GM12878 (cell line): Measurements from ENCODE around the gene SPSB3. TPM values are rescaled to one million over a fixed set of nuclear protein-coding genes. Genes with fewer than 3 reads are reported as not detected.

Experiments used
- CHD4 ChIP-seq: fragments of 200-600 bp; sonication (generic); IDR thresholded peaks from 2 replicates; pipeline ENCODE4 v1.6.1; 2016; ENCODE audit warnings: mild to moderate bottlenecking
- DPF2 ChIP-seq: fragments of 450-650 bp; IDR thresholded peaks from 2 replicates; pipeline ENCODE4 v1.6.1; 2017; ENCODE audit warnings: mild to moderate bottlenecking
- FOS ChIP-seq: IDR thresholded peaks from 3 replicates; pipeline ENCODE4 v1.6.1; 2011; ENCODE audit warnings: borderline replicate concordance; ENCODE audit not compliant: insufficient read length; ENCODE audit errors: extremely low read depth
- GABPA ChIP-seq: IDR thresholded peaks from 2 replicates; pipeline ENCODE4 v1.6.1; 2014; ENCODE audit warnings: antibody characterized with exemption, low read depth, mild to moderate bottlenecking, inconsistent platforms
- MTA2 ChIP-seq: fragments of 450-650 bp; IDR thresholded peaks from 2 replicates; pipeline ENCODE4 v1.6.1; 2016; ENCODE audit warnings: low read depth, mild to moderate bottlenecking, moderate library complexity
- MYB ChIP-seq: fragments of 150-350 bp; IDR thresholded peaks from 2 replicates; pipeline ENCODE4 v1.6.1; 2014; ENCODE audit warnings: mild to moderate bottlenecking, low read depth, low read length, borderline replicate concordance
- NFXL1 ChIP-seq: fragments of 450-650 bp; IDR thresholded peaks from 2 replicates; pipeline ENCODE4 v1.6.1; 2017; ENCODE audit warnings: antibody characterized with exemption, mild to moderate bottlenecking, borderline replicate concordance
- POLR2A ChIP-seq: IDR thresholded peaks from 2 replicates; pipeline ENCODE4 v1.6.1; 2011; ENCODE audit warnings: low read depth, mild to moderate bottlenecking, low read length
- SRF ChIP-seq, 2 experiments: IDR thresholded peaks; 2 replicates each; pipeline ENCODE4 v1.6.1; 2011; ENCODE audit warnings: low read depth in 2 of 2, low read length in 2 of 2, mild to moderate bottlenecking in 1 of 2, moderate library complexity in 1 of 2
- TCF3 ChIP-seq: IDR thresholded peaks from 2 replicates; pipeline ENCODE4 v1.6.1; 2012; ENCODE audit warnings: low read depth, mild to moderate bottlenecking, low read length, borderline replicate concordance; ENCODE audit not compliant: insufficient read depth
- WRNIP1 ChIP-seq: IDR thresholded peaks from 2 replicates; pipeline ENCODE4 v1.6.1; 2011; ENCODE audit warnings: low read depth, low read length, improper control_type of control experiment, borderline replicate concordance
- ZNF207 ChIP-seq: fragments of 450-650 bp; IDR thresholded peaks from 2 replicates; pipeline ENCODE4 v1.6.1; 2014; ENCODE audit warnings: antibody characterized with exemption, mild to moderate bottlenecking, borderline replicate concordance
- ZZZ3 ChIP-seq: IDR thresholded peaks from 2 replicates; pipeline ENCODE4 v1.6.1; 2011; ENCODE audit warnings: low read depth; ENCODE audit not compliant: control insufficient read depth, insufficient read length
- polyA plus RNA-seq, 11 experiments: library from polyadenylated mRNA; depleted of rRNA in 4 of 11; unstranded in 6 of 11; stranded (reverse) in 5 of 11; fragments of >200 nt; fragmentation: Nextera tagmentation in 4 of 11; fragmentation: Illumina TruSeq in 1 of 11; extraction: Ambion mirVana in 4 of 11; extraction: Trizol in 1 of 11; gene quantifications; 1 replicate in 1 of 11; 2 replicates in 10 of 11; pipeline versions ENCODE4 v1.2.1 to v1.2.3, GENCODE V29; 2011 to 2016; ENCODE audit warnings: inconsistent platforms in 2 of 11, missing spikeins in 2 of 11, low read depth in 1 of 11
- total RNA-seq, 4 experiments: library from RNA; depleted of rRNA in 3 of 4; stranded (reverse); fragments of >200 nt in 3 of 4; fragmentation: Illumina TruSeq in 1 of 4; extraction: Trizol in 1 of 4; gene quantifications; 2 replicates each; pipeline versions ENCODE4 v1.2.1 to v1.2.3, GENCODE V29; 2013 to 2021
- TF ChIP-seq, protein P1 (sequence below): fragments of 450-650 bp; conservative IDR thresholded peaks from 2 replicates; pipeline ENCODE4 v1.6.1; 2017; ENCODE audit warnings: mild to moderate bottlenecking, moderate library complexity
- TF ChIP-seq, protein P2 (sequence below): IDR thresholded peaks from 2 replicates; pipeline ENCODE4 v1.6.1; 2011; ENCODE audit warnings: borderline replicate concordance, low read depth, mild to moderate bottlenecking, moderate library complexity, mixed read lengths, low read length; ENCODE audit not compliant: insufficient read depth; ENCODE audit errors: extremely low read length

Gene SPSB3
- total and polyA plus RNA-seq, 10 of the 15 experiments (the other 5 are each of a cell fraction or from before 2014, with no cell fraction given): 0.31 to 26.9 (median 14.0) TPM

DNA sequence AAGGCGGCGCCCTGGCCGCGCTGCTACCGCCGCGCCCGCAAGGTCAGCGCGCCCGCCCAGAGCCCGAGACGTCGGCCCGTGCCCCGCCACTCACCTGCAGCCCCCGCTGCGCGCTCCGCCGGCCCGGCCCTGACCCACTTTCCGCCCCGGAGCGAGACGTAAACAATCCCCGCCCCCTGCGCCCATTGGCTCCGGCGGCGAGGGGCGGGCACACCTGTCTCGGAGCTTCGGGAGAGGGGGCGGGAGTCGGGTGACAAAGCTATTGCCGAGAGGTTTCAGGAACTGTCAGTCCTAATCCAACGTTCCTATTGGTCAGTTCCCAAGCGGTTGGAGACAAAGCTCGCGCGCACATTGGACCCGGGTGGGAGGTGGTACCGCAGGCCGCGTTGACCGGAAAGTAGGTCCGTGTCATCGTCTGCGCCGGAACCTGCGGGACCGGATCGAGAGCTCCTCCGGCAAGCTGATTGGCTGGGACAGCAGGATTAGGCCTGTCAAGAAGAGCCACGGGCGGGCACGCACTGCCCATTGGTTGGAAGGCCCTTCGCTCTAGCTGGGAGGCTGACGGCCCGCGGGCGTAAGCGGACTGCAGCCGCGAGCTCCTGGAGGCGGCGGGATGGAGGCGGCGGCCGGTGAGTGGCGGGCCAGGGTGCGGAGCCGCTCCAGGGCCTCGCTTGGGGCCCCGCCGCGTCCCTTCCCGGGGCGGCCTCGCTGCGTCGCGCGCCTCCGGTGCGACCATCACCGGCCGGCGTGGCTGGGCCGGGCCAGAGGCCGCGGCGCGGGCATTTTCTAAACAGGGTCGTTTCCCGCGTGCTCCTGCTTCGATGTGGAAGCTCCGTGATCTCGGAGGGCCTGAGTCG is at the start of gene SPSB3, which contains the start of gene NUBP2 (continued):
- TF ChIP-seq FOS (peak; percentile 86), POLR2A (peak; percentile 81), MTA2 (no peak), GABPA (peak; percentile 99), DPF2 (peak; percentile 100), ZNF207 (0 out of 2 replicates have a peak, but pooled peaks have one; percentile 67), WRNIP1 (no peak), ZZZ3 (no peak), TCF3 (no peak), CHD4 (no peak), SRF (IDR thresholded peaks at IDR 0.05; ENCODE audit: low read depth in 2 of 2, low read length in 2 of 2) (peak in 1 of 2 experiments; percentile 63; a peak in 1 of 4 replicates), NFXL1 (0 out of 2 replicates have a peak, but pooled peaks have one; percentile 35), MYB (no peak)
- TF ChIP-seq, protein P1, sequence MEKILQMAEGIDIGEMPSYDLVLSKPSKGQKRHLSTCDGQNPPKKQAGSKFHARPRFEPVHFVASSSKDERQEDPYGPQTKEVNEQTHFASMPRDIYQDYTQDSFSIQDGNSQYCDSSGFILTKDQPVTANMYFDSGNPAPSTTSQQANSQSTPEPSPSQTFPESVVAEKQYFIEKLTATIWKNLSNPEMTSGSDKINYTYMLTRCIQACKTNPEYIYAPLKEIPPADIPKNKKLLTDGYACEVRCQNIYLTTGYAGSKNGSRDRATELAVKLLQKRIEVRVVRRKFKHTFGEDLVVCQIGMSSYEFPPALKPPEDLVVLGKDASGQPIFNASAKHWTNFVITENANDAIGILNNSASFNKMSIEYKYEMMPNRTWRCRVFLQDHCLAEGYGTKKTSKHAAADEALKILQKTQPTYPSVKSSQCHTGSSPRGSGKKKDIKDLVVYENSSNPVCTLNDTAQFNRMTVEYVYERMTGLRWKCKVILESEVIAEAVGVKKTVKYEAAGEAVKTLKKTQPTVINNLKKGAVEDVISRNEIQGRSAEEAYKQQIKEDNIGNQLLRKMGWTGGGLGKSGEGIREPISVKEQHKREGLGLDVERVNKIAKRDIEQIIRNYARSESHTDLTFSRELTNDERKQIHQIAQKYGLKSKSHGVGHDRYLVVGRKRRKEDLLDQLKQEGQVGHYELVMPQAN: peak; percentile 96
- TF ChIP-seq, protein P2, sequence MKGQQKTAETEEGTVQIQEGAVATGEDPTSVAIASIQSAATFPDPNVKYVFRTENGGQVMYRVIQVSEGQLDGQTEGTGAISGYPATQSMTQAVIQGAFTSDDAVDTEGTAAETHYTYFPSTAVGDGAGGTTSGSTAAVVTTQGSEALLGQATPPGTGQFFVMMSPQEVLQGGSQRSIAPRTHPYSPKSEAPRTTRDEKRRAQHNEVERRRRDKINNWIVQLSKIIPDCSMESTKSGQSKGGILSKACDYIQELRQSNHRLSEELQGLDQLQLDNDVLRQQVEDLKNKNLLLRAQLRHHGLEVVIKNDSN: no peak
